Neural cell (in vitro differentiated cells): ENCODE data around the gene JMJD8. TPM values are rescaled to one million over a fixed set of nuclear protein-coding genes. Genes with fewer than 3 reads are reported as not detected.
A peak's percentile ranks its signal among the peaks of the same experiment; 100 is the strongest.

Source experiments
- H2AFZ ChIP-seq: fragments of 200-600, 300-800 bp; sonication (generic), shearing (Covaris generic); 2 replicates; pipeline ENCODE4 v1.6.0; 2014; ENCODE audit warnings: low read depth, mild to moderate bottlenecking, antibody characterized with exemption, low read length, moderate library complexity
- H3F3A ChIP-seq: fragments of 200-600 bp; shearing (Covaris generic); 2 replicates; pipeline ENCODE4 v1.6.1; 2016; ENCODE audit warnings: mild to moderate bottlenecking, moderate library complexity, mixed read lengths, antibody characterized with exemption, low read length; ENCODE audit not compliant: insufficient read depth, poor library complexity, severe bottlenecking
- H3K27ac ChIP-seq: fragments of 200-600, 300-800 bp; sonication (generic), shearing (Covaris generic); 2 replicates; pipeline ENCODE4 v1.5.1; 2014; ENCODE audit warnings: mild to moderate bottlenecking, low read length, moderate library complexity
- H3K27me3 ChIP-seq: fragments of 300-800, 200-600 bp; sonication (generic), shearing (Covaris generic); 2 replicates; pipeline ENCODE4 v1.6.0; 2014; ENCODE audit warnings: mild to moderate bottlenecking, low read depth, low read length, moderate library complexity; ENCODE audit not compliant: insufficient read depth
- H3K36me3 ChIP-seq: fragments of 300-800, 200-600 bp; sonication (generic), shearing (Covaris generic); 2 replicates; pipeline ENCODE4 v1.5.1; 2014; ENCODE audit warnings: mild to moderate bottlenecking, antibody characterized with exemption, low read length, moderate library complexity; ENCODE audit not compliant: insufficient read depth
- H3K4me2 ChIP-seq: fragments of 300-800, 200-600 bp; sonication (generic), shearing (Covaris generic); 2 replicates; pipeline ENCODE4 v1.6.0; 2014; ENCODE audit warnings: mild to moderate bottlenecking, low read length
- H3K4me3 ChIP-seq: fragments of 300-800, 200-600 bp; sonication (generic), shearing (Covaris generic); 2 replicates; pipeline ENCODE4 v1.5.1; 2014; ENCODE audit warnings: mild to moderate bottlenecking, low read length, moderate library complexity
- H3K79me2 ChIP-seq: fragments of 200-600 bp; shearing (Covaris generic); replicated peaks from 2 replicates; pipeline ENCODE4 v1.6.0; 2014; ENCODE audit warnings: mild to moderate bottlenecking, low read length, moderate library complexity; ENCODE audit not compliant: insufficient read depth
- H3K9ac ChIP-seq: fragments of 300-800, 200-600 bp; sonication (generic), shearing (Covaris generic); 2 replicates; pipeline ENCODE4 v1.6.1; 2016; ENCODE audit warnings: mild to moderate bottlenecking, low read length, mixed read lengths
- H3K9me2 ChIP-seq: fragments of 200-600 bp; shearing (Covaris generic); 2 replicates; pipeline ENCODE4 v1.6.1; 2016; ENCODE audit warnings: mild to moderate bottlenecking, low read length, mixed read lengths; ENCODE audit not compliant: insufficient read depth
- H3K9me3 ChIP-seq: fragments of 200-600, 300-800 bp; sonication (generic), shearing (Covaris generic); 2 replicates; pipeline ENCODE4 v1.6.1; 2016; ENCODE audit warnings: mild to moderate bottlenecking, mixed run types, low read length, moderate library complexity, mixed read lengths
- H4K20me1 ChIP-seq: fragments of 200-600 bp; shearing (Covaris generic); 2 replicates; pipeline ENCODE4 v1.6.1; 2016; ENCODE audit warnings: mild to moderate bottlenecking, mixed run types; ENCODE audit not compliant: insufficient read depth
- CTCF ChIP-seq: fragments of 450-650 bp; IDR thresholded peaks from 2 replicates; pipeline ENCODE4 v1.5.1; 2014; ENCODE audit warnings: antibody characterized with exemption, mild to moderate bottlenecking, moderate library complexity; ENCODE audit not compliant: poor library complexity, severe bottlenecking
- EP300 ChIP-seq: fragments of 450-650 bp; conservative IDR thresholded peaks from 2 replicates; pipeline ENCODE4 v1.6.1; 2014; ENCODE audit warnings: antibody characterized with exemption, mild to moderate bottlenecking, moderate library complexity; ENCODE audit not compliant: poor library complexity, severe bottlenecking
- EZH2 ChIP-seq: fragments of 200-600, 300-800 bp; shearing (Covaris generic), sonication (generic); IDR thresholded peaks from 2 replicates; pipeline ENCODE4 v1.6.1; 2014; ENCODE audit warnings: antibody characterized with exemption, low read length, borderline replicate concordance, mild to moderate bottlenecking; ENCODE audit not compliant: insufficient read depth, poor library complexity, severe bottlenecking
- MXI1 ChIP-seq: fragments of 450-650 bp; conservative IDR thresholded peaks from 2 replicates; pipeline ENCODE4 v1.6.1; 2014; ENCODE audit warnings: antibody characterized with exemption, mild to moderate bottlenecking; ENCODE audit not compliant: poor library complexity, severe bottlenecking
- POLR2AphosphoS5 ChIP-seq: IDR thresholded peaks from 2 replicates; pipeline ENCODE4 v1.6.1; 2012
- RAD21 ChIP-seq: fragments of 450-650 bp; conservative IDR thresholded peaks from 2 replicates; pipeline ENCODE4 v1.6.1; 2014; ENCODE audit warnings: antibody characterized with exemption, mild to moderate bottlenecking, moderate library complexity
- REST ChIP-seq: IDR thresholded peaks from 2 replicates; pipeline ENCODE4 v1.6.1; 2012; ENCODE audit warnings: borderline replicate concordance
- SMC3 ChIP-seq: fragments of 450-650 bp; conservative IDR thresholded peaks from 2 replicates; pipeline ENCODE4 v1.6.1; 2014; ENCODE audit warnings: antibody characterized with exemption, mild to moderate bottlenecking, moderate library complexity; ENCODE audit not compliant: poor library complexity
- TAF1 ChIP-seq: IDR thresholded peaks from 2 replicates; pipeline ENCODE4 v1.6.1; 2012; ENCODE audit warnings: low read depth
- polyA plus RNA-seq: library from polyadenylated mRNA; depleted of rRNA; stranded (reverse); fragments of >200 nt; gene quantifications from 2 replicates; pipeline ENCODE4 v1.2.3, GENCODE V29; 2014

The JMJD8 gene
- polyA plus RNA-seq, 1 donor from 2014 or later: 44.7 TPM

DNA sequence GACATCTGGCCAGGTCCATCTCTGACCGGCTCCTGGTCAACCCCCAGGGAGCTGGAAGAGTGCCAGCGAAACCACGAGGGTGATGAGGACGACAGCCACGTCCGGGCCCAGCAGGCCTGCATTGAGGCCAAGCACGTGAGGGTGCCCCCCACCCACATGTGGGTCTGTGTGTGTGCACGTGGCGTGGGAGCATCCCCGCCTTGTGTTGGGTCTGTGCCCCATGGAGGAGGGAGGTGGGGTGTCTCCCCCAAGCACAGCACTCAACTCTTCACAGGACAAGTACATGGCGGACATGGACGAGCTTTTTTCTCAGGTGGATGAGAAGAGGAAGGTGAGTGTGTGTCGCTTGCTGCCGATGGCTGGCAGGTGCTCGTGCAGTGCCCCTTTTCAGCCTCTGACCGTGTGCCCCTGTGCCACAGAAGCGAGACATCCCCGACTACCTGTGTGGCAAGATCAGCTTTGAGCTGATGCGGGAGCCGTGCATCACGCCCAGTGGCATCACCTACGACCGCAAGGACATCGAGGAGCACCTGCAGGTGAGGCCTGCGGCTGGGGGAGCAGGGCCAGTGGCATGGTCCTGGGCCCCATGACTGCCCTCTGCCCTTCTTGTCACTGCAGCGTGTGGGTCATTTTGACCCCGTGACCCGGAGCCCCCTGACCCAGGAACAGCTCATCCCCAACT is 2.2 kb downstream of the JMJD8 start:
- peak overlapping the region; percentile 70 for H3K4me3 ChIP-seq
- no peak overlapping the region for H3K9ac ChIP-seq
- H4K20me1 ChIP-seq: peaks cover 6% of the 10 kb centered on the region
- no peaks in the 10 kb centered on the region for H3K9me3 ChIP-seq
- peaks cover 20% of the 10 kb centered on the region for H3K79me2 ChIP-seq
- H3K36me3 ChIP-seq: no peaks in the 10 kb centered on the region
- no peaks in the 10 kb centered on the region for H3F3A ChIP-seq
- no peak overlapping the region for H3K27ac ChIP-seq
- H2AFZ ChIP-seq: no peak overlapping the region
- no peaks in the 10 kb centered on the region for H3K27me3 ChIP-seq
- no peaks in the 10 kb centered on the region for H3K9me2 ChIP-seq
- no peak overlapping the region for H3K4me2 ChIP-seq
- TF ChIP-seq REST (no peak), EP300 (no peak), RAD21 (no peak), SMC3 (no peak), EZH2 (no peak), CTCF (no peak), POLR2AphosphoS5 (no peak)

GRCh38 chr16:680967-681745 is 3.0 kb downstream of the JMJD8 start:
- H3F3A ChIP-seq: no peaks in the 10 kb centered on the region
- H3K4me3 ChIP-seq: peak overlapping the region; percentile 70
- TF ChIP-seq TAF1 (no peak), EZH2 (no peak), REST (no peak), MXI1 (no peak)
- H3K36me3 ChIP-seq: no peaks in the 10 kb centered on the region
- peak overlapping the region; percentile 93 for H3K4me2 ChIP-seq
- no peak overlapping the region for H2AFZ ChIP-seq
- H3K79me2 ChIP-seq: peaks cover 20% of the 10 kb centered on the region
- H4K20me1 ChIP-seq: peaks cover 6% of the 10 kb centered on the region
- H3K27me3 ChIP-seq: no peaks in the 10 kb centered on the region
- H3K9me3 ChIP-seq: no peaks in the 10 kb centered on the region
- H3K27ac ChIP-seq: no peak overlapping the region
- no peaks in the 10 kb centered on the region for H3K9me2 ChIP-seq
- peak overlapping the region; percentile 74 for H3K9ac ChIP-seq
